ENCODE data around the gene GDPD3. TPM values are rescaled to one million over a fixed set of nuclear protein-coding genes. Genes with fewer than 3 reads are reported as not detected.

The GDPD3 gene
- total and polyA plus RNA-seq, 9 of the 15 experiments (the other 6 are each of a cell fraction or from before 2014, with no cell fraction given), result 0.47 to 3.9 (median 1.1) TPM

- TF ChIP-seq CUX1 (CRISPR knock-in tag; IDR thresholded peaks at IDR 0.05) (no peak), CREB3L1 (IDR thresholded peaks at IDR 0.05; ENCODE audit: borderline replicate concordance, low read depth) (peak; percentile 40; the same call in 1 of the 2 replicates), NRF1 (conservative IDR thresholded peaks at IDR 0.05 in 1 of 2, IDR thresholded peaks at IDR 0.05 in 1 of 2) (peak; percentile 90 to 91), ZNF197 (CRISPR knock-in tag; IDR thresholded peaks at IDR 0.05; ENCODE audit: low read depth) (no peak), YBX1 (IDR thresholded peaks at IDR 0.05) (no peak), ZNF41 (CRISPR knock-in tag; conservative IDR thresholded peaks at IDR 0.05) (0 out of 2 replicates have a peak, but pooled peaks have one; percentile 41), IRF1 (CRISPR knock-in tag; IDR thresholded peaks at IDR 0.05; ENCODE audit: borderline replicate concordance) (no peak), ZNF511 (CRISPR knock-in tag; IDR thresholded peaks at IDR 0.05) (peak; percentile 40; the same call in 1 of the 2 replicates), ZNF407 (IDR thresholded peaks at IDR 0.05; ENCODE audit: low read depth) (no peak)
Observed at GRCh38 chr16:30096105-30096861, 17.1 kb downstream of the GDPD3 start, which contains the start of gene YPEL3 (continued).

Data from K562 (cell line).